22Rv1 (cell line): ENCODE measurements around the gene KRT35.

Source experiments
- CTCF ChIP-seq: fragments of 450-650 bp; IDR thresholded peaks from 2 replicates; pipeline ENCODE4 v1.5.1; 2017; ENCODE audit warnings: mild to moderate bottlenecking
- ZFX ChIP-seq: fragments of 450-650 bp; IDR thresholded peaks from 2 replicates; pipeline ENCODE4 v1.6.1; 2017; ENCODE audit warnings: antibody characterized with exemption, borderline replicate concordance

GRCh38 chr17:41486316-41486715, 5.4 kb upstream of the KRT35 start:
- no peak for TF ChIP-seq CTCF
- TF ChIP-seq ZFX, result no peak
